A204.1 (cell line): ENCODE measurements around the gene CXCR3.
"Not testable (repeated sequence)": the region's sequence is repeated elsewhere in the genome, so short reads cannot be mapped to it uniquely, and the experiment has no call there.

Source experiments
- FAIRE-seq: peaks from 2 replicates; lab custom pipeline; 2012; peaks lifted over from hg19 to GRCh38; lab: Jason Lieb, UNC

Gene CXCR3

DNA sequence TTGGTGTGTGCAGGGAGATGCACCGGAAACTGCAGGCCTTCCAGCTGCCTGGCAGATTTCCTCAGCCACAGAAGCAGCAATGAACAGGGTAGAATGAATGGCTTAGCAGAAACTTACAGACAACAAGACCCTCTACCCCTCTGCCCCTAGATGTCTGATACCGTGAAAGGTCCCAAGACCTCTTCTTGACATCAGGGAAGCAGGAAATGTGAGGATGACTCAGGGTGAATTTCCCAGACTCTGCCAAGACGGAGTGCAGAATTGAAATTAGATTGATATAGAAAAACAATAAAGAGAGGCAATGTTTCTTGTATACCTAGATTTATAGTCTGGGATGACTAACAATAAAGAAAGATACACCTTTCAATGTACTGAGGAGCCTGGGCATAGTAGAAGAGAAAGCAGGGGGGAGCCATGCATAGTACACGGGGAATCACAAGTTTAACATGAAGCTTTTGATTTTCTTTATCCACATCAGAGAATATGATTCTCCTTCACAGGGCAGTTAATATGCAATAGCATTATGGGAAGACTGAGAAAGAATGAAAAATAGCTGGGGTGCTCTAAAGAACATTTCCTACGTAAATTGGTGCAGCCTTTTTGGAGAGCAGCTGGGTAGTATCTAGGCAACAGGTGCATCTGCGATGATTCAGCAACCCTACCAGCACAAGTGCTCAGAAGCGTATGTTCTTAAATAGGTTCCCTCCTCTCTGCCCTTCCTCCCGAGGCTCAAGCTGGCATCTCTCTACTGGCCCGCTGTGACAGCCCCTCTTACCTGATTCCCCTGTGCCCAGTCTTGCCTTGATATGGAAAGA lies 18.3 kb upstream of the CXCR3 start:
- no peak for FAIRE-seq

DNA sequence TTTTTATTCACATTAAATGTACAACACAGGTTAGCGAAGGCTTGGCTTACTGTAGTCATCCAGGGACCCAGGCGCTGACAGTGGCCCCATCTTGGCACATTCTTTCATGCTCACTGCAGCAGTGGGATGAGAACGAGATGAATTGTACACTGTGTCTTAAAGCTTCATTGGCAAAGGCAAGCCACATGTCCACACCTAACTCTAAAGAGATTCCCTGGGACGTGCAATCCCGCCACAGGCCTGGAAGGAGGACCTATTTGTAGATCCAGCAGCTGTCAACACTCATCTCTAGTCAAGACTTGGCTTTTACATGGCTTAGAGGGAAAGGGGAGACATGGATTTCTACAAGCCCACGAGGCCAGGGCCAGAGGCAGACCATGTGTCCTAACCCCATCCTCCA lies 16.1 kb upstream of the CXCR3 start:
- no peak for FAIRE-seq

DNA sequence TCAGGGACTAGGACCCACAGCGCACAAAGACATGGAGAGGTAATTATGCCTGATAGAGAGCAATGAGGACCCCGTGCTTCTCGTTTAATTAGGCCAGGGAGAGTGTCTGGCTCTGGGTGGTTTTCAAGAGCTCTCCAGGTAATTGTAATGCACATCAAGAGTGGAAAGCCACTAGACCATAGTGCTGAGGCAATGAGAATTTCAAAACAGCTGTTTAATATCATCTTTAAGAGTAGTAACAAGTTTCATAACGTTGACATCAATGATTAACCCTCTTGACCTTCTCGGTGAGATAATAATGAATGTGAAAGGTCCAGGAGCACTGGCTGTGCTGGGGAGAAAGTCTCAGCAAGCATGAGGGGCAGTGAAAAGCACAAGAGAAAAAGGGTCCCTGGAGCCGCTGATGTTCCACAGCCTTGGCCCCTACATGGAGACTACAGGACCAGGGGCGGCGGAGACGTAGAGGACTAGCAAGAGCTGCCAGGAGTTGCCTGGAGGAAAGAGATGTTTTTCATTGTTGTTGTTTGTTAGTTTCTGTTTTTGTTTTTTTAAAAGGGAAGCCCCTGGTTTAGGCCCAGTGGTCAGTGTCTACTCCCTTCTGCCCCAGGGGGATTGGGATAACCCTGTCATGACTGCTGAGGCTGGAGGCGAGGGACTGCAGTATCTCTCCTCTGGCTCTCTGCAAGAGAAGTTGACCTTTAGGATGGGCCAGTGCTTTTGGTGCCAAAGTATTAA lies 14.8 kb upstream of the CXCR3 start:
- no peak for FAIRE-seq

DNA sequence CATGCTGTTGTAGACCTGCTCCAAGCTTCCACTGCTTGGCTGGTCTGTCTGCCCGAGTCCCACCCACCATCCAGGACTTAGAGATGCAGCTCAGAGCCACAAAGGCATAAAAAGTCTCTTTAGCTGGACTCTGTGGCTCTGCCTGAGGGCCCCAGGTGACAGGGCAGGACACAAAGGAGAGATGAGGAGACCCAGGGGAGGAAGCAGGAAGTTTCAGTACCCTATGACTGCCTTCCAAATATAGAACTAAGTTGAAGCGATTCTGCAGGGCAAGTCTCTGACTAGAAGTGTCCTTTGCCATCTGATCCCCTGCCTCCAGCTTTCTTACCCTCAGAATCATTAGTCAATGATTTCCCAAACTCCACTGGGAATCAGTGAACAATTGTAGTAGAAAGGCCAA lies 11.2 kb upstream of the CXCR3 start:
- FAIRE-seq: no peak

DNA sequence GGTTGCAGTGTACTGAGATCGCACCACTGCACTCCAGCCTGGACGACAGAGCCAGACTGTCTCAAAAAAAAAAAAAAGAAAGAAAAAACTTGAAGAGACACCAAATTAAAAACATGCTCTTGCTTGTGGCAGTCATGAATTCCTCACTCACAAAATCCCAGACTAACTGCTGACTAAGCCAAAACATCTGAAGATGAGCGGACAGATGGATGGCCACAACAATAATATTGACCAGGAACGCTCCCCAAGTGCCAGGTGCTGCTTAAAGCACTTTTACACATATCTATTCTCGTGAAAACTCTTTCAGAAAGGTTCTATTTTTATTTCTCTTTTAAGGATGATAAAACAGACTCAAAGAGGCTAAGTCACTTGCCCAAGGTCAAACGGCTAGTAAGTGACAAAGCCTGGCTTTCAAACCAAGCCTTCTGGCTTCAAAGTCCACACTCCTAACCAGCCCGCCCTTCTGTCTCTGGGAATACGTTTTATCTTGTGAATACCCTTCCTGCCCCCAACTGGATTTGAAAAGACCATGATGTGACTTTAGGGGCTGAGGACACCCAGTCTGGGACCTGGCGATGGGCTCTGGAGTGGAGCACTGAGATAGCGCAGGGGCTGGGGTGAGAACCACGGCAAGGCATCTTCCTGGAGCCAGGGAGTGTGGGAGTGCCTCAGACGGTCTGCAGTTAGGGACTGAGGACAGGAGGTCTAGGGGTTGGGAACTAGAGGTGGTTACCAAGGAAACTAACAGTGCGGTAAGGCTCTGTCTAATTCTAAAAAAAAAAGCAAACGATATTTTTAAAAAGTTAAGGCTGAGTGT lies 9.5 kb upstream of the CXCR3 start:
- FAIRE-seq: no peak

DNA sequence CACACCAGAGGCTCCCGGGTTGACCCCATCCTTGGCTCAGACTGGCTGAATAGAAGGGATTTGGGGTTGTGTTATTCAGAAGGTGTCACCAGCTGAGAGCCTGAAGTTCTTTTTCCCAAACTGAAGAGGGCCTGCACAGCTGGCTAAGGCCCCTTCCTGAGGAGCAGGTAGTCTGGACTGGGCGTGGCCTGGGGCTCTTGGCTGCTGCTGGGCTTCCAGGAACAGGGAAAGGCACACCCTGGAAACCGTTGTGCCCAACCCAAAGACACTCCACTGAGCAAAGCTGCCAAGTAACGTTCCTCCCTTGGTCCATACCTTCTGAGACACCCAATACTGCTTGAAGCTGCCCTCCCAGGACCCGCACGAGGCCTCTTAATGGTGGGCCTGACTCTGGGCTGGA lies 8.3 kb upstream of the CXCR3 start:
- no peak for FAIRE-seq

DNA sequence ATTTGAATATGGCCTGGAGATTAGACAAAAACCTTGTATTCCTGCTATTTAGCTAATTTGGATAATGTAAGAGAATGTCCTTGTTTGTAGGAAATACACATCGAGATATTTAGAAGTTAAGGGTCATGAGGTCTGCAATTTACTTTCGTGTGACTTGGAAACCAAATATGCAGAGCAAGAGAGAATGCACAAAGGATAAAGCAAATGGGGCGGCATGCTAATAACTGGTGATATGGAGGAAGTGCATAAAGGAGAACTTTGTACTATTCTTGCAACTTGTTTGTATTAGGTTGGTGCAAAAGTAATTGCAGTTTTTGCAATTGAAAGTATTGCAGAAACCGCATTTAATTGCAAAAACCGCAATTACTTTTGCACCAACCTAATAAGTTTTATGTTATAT lies 7.2 kb upstream of the CXCR3 start:
- no peak for FAIRE-seq

DNA sequence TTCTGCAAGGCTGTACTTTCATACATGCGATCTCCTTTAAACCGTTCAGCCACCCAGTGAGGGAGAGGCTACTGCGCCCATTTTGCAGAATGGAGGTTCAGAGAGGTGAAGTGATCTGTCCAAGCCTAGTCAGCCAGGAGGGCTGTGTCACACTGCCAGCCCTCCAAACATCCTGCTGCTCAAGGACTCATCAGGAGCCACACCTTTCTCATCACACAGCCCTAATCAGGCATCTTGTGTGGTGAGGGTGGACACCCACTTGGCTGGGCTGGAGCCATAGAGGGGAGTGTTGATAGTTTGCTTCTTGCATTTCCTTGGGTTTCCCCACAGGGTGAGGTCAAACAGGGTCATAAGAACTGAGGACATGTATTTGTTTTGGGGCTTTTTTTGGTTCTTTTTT lies 5.4 kb upstream of the CXCR3 start:
- FAIRE-seq: no peak

DNA sequence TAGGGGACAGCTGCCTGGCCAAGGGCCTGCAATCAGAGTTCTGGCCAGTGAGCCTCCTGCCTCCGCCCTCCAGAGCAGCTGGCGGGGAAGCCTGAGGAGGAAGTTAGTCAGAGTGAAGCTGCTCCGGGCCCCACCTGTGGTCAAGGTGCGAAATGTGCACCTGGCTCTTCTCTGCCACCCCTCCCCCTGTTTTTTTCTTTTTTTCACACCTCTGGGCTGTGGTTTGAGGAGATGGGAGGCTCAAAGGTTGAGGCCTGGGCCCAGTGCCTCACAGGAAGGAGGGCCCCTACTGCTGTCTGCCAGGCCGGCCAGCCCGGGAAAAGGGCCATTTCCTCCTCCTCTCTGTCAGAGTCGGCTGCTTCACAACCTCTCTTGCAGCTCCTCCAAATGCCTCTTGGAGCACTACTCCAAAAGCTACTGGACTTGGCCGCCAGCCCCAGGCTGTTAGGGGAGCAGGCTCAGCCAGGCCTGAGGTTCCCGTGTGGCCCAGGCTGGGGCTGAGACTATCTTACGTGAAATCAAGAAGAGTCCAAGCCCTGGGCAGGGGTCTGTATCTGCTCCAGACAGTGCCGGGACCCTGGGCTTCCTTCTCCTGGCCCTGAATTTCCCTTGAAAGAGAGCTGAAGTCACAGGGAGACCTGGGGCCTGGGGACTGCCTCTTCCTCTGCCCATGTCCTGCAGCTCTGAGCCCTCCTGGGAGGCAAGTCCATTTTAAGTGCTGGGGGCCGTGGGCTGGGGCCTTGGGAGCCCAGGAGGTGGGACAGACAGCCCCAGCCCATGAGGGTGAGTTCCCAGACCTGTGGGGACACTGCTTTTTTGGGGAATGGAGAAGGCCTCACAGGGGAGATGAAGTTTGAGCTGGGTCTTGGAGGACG lies 4.5 kb upstream of the CXCR3 start:
- FAIRE-seq: no peak

DNA sequence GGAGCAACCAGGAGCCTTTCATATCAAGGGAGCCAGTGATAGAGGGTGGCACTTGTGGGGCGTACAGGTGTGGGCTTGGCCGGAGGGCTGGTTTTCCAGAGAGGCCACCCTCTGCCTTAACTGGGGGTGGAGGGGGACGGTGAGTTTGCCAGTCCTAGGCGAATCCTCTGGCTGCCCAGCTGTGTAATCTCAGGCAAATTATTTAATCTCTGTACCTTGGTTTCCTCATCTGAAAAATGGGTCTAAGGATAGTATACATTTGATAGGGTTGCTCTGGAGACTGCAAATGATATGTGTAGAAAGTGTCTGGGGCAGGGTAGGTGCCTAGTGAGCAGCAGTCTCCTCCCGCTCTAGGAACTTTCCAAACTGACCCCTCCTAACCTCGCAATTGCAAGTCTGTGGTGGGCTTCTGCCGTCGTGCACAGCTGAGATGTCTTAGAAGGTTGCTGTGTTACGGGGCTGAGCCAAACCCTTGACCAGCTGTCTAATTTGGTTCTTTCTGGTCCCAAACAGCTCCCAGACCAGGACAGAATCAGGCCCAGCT lies 3.8 kb upstream of the CXCR3 start:
- no peak for FAIRE-seq

DNA sequence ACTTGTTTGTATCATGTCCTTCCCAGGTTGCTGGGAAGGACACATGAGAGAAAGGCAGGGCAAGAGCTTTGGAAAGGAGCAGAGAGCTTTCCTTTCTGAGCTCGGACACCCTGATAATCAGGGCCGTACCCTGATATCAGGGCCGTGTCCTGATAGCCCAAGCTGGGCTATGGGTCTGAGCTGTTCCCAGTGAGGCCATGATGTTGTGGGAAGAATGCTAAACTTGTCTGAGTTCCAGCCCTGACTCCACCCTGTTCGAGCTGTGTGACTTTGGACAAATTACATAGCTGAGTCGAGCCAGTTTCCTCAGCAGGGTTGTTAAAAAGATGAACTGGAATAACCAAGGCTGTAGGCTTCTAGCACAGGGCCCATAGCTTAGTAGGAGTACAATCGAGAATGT lies 3.3 kb upstream of the CXCR3 start:
- no peak for FAIRE-seq

DNA sequence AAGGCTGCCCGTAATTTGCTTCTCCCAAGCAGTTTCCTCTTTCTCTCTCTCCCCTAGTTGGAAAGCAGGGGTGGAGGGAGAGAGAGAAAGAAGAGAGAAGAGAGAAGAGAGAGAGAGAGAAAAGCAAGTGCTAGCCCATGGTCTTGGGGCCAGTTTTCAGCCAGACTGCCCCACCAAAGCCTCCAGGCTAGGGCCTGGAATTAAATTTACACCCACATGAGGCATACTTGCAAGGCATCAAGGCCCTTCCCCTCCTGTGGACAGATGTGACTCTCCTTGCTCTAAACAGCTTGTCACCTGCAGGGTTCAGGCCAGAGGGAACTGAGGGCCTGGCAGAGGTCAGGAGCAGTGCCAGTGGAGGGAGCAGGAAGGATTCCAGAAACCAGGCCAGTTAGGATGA lies 1.7 kb upstream of the CXCR3 start:
- FAIRE-seq: no peak

DNA sequence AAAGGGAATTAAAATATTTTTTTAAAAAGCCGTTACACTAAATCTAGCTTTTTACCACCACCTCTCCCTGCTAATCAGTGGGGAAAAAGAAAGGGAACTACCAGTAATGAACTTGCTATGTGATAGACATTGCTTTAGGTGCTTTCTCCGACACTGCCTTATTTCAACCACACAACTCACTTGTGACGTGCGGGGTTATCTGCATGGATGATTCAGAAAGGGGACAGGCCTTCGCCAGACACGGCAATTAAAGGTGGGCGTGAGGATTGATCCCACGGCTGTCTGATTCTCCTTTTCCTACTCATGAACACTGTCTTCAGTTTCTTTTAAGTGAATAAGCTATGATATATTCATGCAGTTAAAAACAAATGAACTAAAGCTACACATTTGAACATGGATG lies 882 bp upstream of the CXCR3 start:
- no peak for FAIRE-seq

DNA sequence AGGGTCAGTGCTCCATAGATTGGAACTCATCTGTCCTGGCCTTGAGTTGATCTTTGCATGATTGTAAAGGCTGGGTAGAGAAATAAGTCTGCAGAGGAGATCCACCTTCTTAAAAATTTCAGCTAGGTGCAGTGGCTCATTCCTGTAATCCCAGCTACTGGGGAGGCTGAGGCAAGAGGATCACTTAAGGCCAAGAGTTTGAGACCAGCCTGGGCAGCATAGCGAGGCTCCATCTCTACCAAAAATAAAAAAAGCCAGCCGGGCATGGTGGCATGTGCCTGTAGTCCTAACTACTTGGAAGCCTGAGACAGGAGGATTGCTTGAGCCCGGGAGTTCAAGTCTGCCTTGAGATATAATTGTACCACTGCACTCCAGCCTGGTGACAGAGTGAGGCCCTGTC lies 476 bp upstream of the CXCR3 start:
- FAIRE-seq: no peak

DNA sequence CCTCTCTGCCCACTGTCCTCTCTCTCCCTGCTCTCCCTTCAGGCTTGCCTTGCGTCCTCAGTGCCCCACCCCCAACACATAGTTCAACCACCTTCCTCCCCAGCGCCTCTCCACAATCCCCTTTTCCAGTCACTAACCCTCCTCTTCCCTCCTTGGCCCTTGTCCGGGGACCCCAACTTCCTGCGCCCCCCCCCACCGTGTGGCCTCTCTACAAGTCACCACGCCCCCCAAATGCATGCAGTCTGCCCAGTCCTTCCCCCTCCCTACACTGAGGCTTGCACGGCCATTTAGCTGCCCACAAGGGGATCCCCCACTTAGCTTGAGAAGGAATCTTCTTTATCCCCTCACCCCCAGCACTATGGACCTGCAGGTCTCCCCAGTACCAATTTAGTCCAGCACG lies 569 bp downstream of the CXCR3 start:
- no peak for FAIRE-seq

DNA sequence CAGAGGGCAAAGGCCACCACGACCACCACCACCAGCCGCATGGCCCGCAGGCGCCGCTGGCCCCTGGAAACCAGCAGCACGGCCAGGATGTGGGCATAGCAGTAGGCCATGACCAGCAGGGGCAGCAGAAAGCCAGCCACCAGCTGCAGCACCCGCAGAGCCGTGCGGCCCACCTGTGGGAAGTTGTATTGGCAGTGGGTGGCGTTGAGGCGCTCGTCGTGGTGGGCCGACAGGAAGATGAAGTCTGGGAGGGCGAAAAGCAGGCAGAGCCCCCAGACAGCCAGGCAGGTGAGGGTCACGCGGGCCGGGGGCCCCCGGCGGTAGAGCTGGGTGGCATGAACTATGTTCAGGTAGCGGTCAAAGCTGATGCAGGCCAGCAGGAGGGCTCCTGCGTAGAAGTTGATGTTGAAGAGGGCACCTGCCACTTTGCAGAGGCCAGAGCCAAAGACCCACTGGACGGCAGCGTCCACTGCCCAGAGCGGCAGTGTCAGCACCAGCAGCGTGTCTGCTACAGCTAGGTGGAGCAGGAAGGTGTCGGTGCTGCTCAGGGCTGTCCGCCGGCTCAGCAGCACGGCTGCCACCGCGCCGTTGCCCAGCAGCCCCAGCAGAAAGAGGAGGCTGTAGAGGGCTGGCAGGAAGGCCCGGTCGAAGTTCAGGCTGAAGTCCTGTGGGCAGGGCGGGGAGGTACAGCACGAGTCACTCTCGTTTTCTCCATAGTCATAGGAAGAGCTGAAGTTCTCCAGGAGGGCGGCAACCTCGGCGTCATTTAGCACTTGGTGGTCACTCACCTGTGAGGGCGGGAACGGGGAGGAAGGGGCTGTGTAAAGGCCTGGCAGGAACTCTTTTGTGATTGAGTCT lies 1.4 kb downstream of the CXCR3 start:
- FAIRE-seq: no peak

DNA sequence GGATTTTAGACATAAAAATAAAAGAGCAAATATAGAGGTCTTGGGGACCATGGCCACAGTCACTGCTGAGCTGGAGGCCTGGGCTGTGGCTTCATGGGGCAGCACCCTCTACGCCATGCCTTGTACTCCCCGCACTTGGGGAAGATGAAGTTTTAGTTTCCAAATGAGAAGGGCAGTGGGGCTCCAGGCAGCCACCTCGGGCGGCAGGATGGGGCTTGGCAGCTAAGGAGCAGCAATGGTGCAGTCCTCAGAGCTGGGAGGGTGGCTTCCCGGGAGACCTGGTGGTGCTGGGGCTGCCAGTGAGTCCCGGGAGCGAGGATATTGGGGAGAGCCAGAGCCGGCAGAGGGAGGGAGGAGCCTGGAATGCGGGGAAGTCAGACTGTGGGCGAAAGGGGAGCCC lies 2.4 kb downstream of the CXCR3 start:
- no peak for FAIRE-seq

DNA sequence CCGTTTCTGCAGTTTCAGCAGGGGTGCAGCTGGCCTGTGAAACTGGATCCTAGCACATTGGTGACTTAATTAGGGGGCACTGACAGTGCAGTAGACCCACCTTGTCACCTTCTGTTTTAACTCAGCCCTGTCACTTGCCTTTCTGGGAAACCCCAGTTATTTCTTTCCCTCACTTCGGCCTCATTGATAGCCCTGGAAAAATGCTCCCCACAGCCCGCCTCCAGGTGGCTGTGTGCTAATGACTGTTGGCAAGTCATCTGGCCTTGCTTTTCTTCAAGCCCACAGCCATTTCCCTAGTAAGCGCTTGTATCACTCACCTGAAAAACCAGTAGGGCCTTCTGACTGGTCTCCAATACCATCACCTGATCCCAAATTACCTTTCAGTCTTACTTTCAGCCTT lies 3.3 kb downstream of the CXCR3 start:
- no peak for FAIRE-seq

DNA sequence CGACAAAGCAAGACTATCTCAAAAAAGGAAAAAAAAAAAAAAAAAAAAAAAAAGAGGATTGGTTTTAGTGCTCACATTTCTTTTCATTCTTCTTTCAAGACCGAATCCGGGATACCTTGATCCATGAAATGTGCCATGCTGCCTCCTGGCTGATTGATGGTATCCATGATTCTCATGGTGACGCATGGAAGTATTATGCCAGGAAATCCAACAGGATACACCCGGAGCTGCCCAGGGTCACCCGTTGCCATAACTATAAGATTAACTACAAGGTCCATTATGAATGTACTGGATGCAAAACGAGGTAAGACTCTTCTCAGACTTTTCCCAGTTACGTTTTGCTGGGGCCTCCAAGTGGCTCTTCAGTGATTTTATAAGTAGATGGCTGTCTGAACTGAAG lies 6.1 kb downstream of the CXCR3 start:
- no peak for FAIRE-seq

DNA sequence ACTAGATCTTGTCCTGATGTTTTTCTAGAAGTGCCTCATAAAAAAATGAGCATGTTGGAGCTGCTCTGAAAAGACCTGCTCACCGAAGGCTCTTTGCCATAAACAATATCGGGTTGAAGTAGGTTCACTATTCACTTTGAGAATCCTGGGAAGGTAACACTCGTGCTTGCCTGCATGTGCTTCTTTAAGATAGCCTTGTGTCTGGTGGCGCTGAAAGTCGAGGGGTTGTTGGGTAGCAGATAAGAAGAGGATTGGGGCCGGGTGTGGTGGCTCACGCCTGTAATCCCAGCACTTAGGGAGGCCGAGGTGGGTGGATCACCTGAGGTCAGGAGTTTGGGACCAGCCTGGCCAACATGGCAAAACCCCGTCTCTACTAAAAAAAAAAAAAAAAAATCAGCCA lies 6.6 kb downstream of the CXCR3 start:
- FAIRE-seq: not testable (repeated sequence)
